ENCODE measurements around the gene SLC22A23. TPM values are rescaled to one million over a fixed set of nuclear protein-coding genes. Genes with fewer than 3 reads are reported as not detected.

SLC22A23 gene
- total and polyA plus RNA-seq, 5 donors from 2014 or later = 0.24 to 6.3 (median 0.71) TPM

GRCh38 chr6:3483675-3484074 is 26.8 kb upstream of the SLC22A23 start:
- no peak overlapping the region for H3K27ac Mint-ChIP-seq
- H3K4me1 Mint-ChIP-seq = no peaks in the 10 kb centered on the region
- DNase-seq (no peak), ATAC-seq (ENCODE audit: low read depth in 2 of 2) (no peak)
- Histone ChIP-seq H3K36me3 (ENCODE audit: control insufficient read depth, insufficient read depth, low read length) (no peaks in the 10 kb centered on the region), H3K27me3 (ENCODE audit: control insufficient read depth, insufficient read depth, low read length) (peaks cover 2% of the 10 kb centered on the region), H3K27ac (ENCODE audit: insufficient read depth, low read length, poor library complexity, severe bottlenecking) (no peak overlapping the region), H3K9me3 (ENCODE audit: control insufficient read depth in 2 of 2, low read length in 2 of 2) (peaks cover 0 to 5% of the 10 kb centered on the region in 2 experiments), H3K4me3 (ENCODE audit: low read depth, low read length) (no peak overlapping the region), H3K4me1 (ENCODE audit: control insufficient read depth, insufficient read depth, low read length, poor library complexity, severe bottlenecking) (no peaks in the 10 kb centered on the region)
- H3K27me3 Mint-ChIP-seq = peaks cover 11% of the 10 kb centered on the region
- H3K4me3 Mint-ChIP-seq = no peak overlapping the region
- H3K9me3 Mint-ChIP-seq = peaks cover 3 to 14% (median 5%) of the 10 kb centered on the region in 7 donors
- no peaks in the 10 kb centered on the region for H3K36me3 Mint-ChIP-seq

GRCh38 chr6:3482869-3483268 is 26.0 kb upstream of the SLC22A23 start:
- H3K4me1 ChIP-seq (ENCODE audit: control insufficient read depth, insufficient read depth, low read length, poor library complexity, severe bottlenecking) = no peaks in the 10 kb centered on the region
- no peak for ATAC-seq (ENCODE audit: low read depth in 2 of 2)
- Mint-ChIP-seq H3K27ac (no peak overlapping the region), H3K36me3 (no peaks in the 10 kb centered on the region), H3K4me3 (no peak overlapping the region), H3K9me3 (peaks cover 3 to 14% (median 5%) of the 10 kb centered on the region in 7 donors), H3K4me1 (no peaks in the 10 kb centered on the region), H3K27me3 (peaks cover 14% of the 10 kb centered on the region)
- peaks cover 2% of the 10 kb centered on the region for H3K27me3 ChIP-seq (ENCODE audit: control insufficient read depth, insufficient read depth, low read length)
- H3K9me3 ChIP-seq (ENCODE audit: control insufficient read depth in 2 of 2, low read length in 2 of 2) = peaks cover 0 to 5% of the 10 kb centered on the region in 2 experiments
- DNase-seq = no peak
- no peak overlapping the region for H3K27ac ChIP-seq (ENCODE audit: insufficient read depth, low read length, poor library complexity, severe bottlenecking)
- H3K4me3 ChIP-seq (ENCODE audit: low read depth, low read length) = no peak overlapping the region
- H3K36me3 ChIP-seq (ENCODE audit: control insufficient read depth, insufficient read depth, low read length) = no peaks in the 10 kb centered on the region

GRCh38 chr6:3481640-3482039 is 24.8 kb upstream of the SLC22A23 start:
- peaks cover 0 to 5% of the 10 kb centered on the region in 2 experiments for H3K9me3 ChIP-seq (ENCODE audit: control insufficient read depth in 2 of 2, low read length in 2 of 2)
- no peaks in the 10 kb centered on the region for H3K4me1 ChIP-seq (ENCODE audit: control insufficient read depth, insufficient read depth, low read length, poor library complexity, severe bottlenecking)
- H3K27ac Mint-ChIP-seq = no peak overlapping the region
- no peaks in the 10 kb centered on the region for H3K4me1 Mint-ChIP-seq
- ATAC-seq (ENCODE audit: low read depth in 2 of 2) (no peak), DNase-seq (no peak)
- H3K4me3 ChIP-seq (ENCODE audit: low read depth, low read length) = no peak overlapping the region
- no peak overlapping the region for H3K4me3 Mint-ChIP-seq
- H3K27ac ChIP-seq (ENCODE audit: insufficient read depth, low read length, poor library complexity, severe bottlenecking) = no peak overlapping the region
- peaks cover 2% of the 10 kb centered on the region for H3K27me3 ChIP-seq (ENCODE audit: control insufficient read depth, insufficient read depth, low read length)
- no peaks in the 10 kb centered on the region for H3K36me3 ChIP-seq (ENCODE audit: control insufficient read depth, insufficient read depth, low read length)
- peaks cover 3 to 14% (median 5%) of the 10 kb centered on the region in 7 donors for H3K9me3 Mint-ChIP-seq
- peaks cover 21% of the 10 kb centered on the region for H3K27me3 Mint-ChIP-seq
- H3K36me3 Mint-ChIP-seq = no peaks in the 10 kb centered on the region

GRCh38 chr6:3480009-3480408 is 23.2 kb upstream of the SLC22A23 start:
- DNase-seq (no peak), ATAC-seq (ENCODE audit: low read depth in 2 of 2) (no peak)
- H3K27me3 ChIP-seq (ENCODE audit: control insufficient read depth, insufficient read depth, low read length) = no peaks in the 10 kb centered on the region
- Mint-ChIP-seq H3K36me3 (no peaks in the 10 kb centered on the region), H3K27ac (no peak overlapping the region), H3K9me3 (peaks cover 3 to 14% (median 5%) of the 10 kb centered on the region in 7 donors), H3K4me3 (no peak overlapping the region), H3K27me3 (peaks cover 21% of the 10 kb centered on the region), H3K4me1 (no peaks in the 10 kb centered on the region)
- H3K4me3 ChIP-seq (ENCODE audit: low read depth, low read length) = no peak overlapping the region
- peaks cover 0 to 5% of the 10 kb centered on the region in 2 experiments for H3K9me3 ChIP-seq (ENCODE audit: control insufficient read depth in 2 of 2, low read length in 2 of 2)
- no peaks in the 10 kb centered on the region for H3K4me1 ChIP-seq (ENCODE audit: control insufficient read depth, insufficient read depth, low read length, poor library complexity, severe bottlenecking)
- H3K36me3 ChIP-seq (ENCODE audit: control insufficient read depth, insufficient read depth, low read length) = no peaks in the 10 kb centered on the region
- no peak overlapping the region for H3K27ac ChIP-seq (ENCODE audit: insufficient read depth, low read length, poor library complexity, severe bottlenecking)

- Histone ChIP-seq H3K27me3 (ENCODE audit: control insufficient read depth, insufficient read depth, low read length) (no peaks in the 10 kb centered on the region), H3K27ac (ENCODE audit: insufficient read depth, low read length, poor library complexity, severe bottlenecking) (no peak overlapping the region), H3K4me1 (ENCODE audit: control insufficient read depth, insufficient read depth, low read length, poor library complexity, severe bottlenecking) (no peaks in the 10 kb centered on the region), H3K9me3 (ENCODE audit: control insufficient read depth in 2 of 2, low read length in 2 of 2) (no peaks in the 10 kb centered on the region), H3K4me3 (ENCODE audit: low read depth, low read length) (no peak overlapping the region), H3K36me3 (ENCODE audit: control insufficient read depth, insufficient read depth, low read length) (no peaks in the 10 kb centered on the region)
- DNase-seq (no peak), ATAC-seq (ENCODE audit: low read depth in 2 of 2) (no peak)
- Mint-ChIP-seq H3K4me1 (no peaks in the 10 kb centered on the region), H3K27me3 (peaks cover 14% of the 10 kb centered on the region), H3K4me3 (no peak overlapping the region), H3K36me3 (no peaks in the 10 kb centered on the region), H3K27ac (no peak overlapping the region), H3K9me3 (no peaks in the 10 kb centered on the region)
These were observed 16.9 kb upstream of the SLC22A23 start for GRCh38 chr6:3473773-3474172.

GRCh38 chr6:3471711-3472110 is 14.9 kb upstream of the SLC22A23 start:
- Histone ChIP-seq H3K27ac (ENCODE audit: insufficient read depth, low read length, poor library complexity, severe bottlenecking) (no peak overlapping the region), H3K9me3 (ENCODE audit: control insufficient read depth in 2 of 2, low read length in 2 of 2) (no peaks in the 10 kb centered on the region), H3K27me3 (ENCODE audit: control insufficient read depth, insufficient read depth, low read length) (no peaks in the 10 kb centered on the region), H3K4me1 (ENCODE audit: control insufficient read depth, insufficient read depth, low read length, poor library complexity, severe bottlenecking) (no peaks in the 10 kb centered on the region), H3K36me3 (ENCODE audit: control insufficient read depth, insufficient read depth, low read length) (no peaks in the 10 kb centered on the region), H3K4me3 (ENCODE audit: low read depth, low read length) (no peak overlapping the region)
- Mint-ChIP-seq H3K27ac (no peak overlapping the region), H3K4me3 (no peak overlapping the region), H3K27me3 (peaks cover 4% of the 10 kb centered on the region), H3K4me1 (no peaks in the 10 kb centered on the region), H3K9me3 (no peaks in the 10 kb centered on the region), H3K36me3 (no peaks in the 10 kb centered on the region)
- ATAC-seq (ENCODE audit: low read depth in 2 of 2) (no peak), DNase-seq (no peak)

- Histone ChIP-seq H3K4me3 (ENCODE audit: low read depth, low read length) (no peak overlapping the region), H3K9me3 (ENCODE audit: control insufficient read depth in 2 of 2, low read length in 2 of 2) (no peaks in the 10 kb centered on the region), H3K4me1 (ENCODE audit: control insufficient read depth, insufficient read depth, low read length, poor library complexity, severe bottlenecking) (no peaks in the 10 kb centered on the region), H3K27ac (ENCODE audit: insufficient read depth, low read length, poor library complexity, severe bottlenecking) (no peak overlapping the region), H3K36me3 (ENCODE audit: control insufficient read depth, insufficient read depth, low read length) (no peaks in the 10 kb centered on the region), H3K27me3 (ENCODE audit: control insufficient read depth, insufficient read depth, low read length) (no peaks in the 10 kb centered on the region)
- Mint-ChIP-seq H3K4me1 (no peaks in the 10 kb centered on the region), H3K9me3 (no peaks in the 10 kb centered on the region), H3K4me3 (no peak overlapping the region), H3K27me3 (peaks cover 4% of the 10 kb centered on the region), H3K27ac (peak overlapping the region in 1 of 3 donors; percentile 14), H3K36me3 (no peaks in the 10 kb centered on the region)
- ATAC-seq (ENCODE audit: low read depth in 2 of 2) = no peak
- no peak for DNase-seq
These were observed 14.4 kb upstream of the SLC22A23 start for GRCh38 chr6:3471286-3471685.

GRCh38 chr6:3468585-3468984 is 11.7 kb upstream of the SLC22A23 start:
- Histone ChIP-seq H3K9me3 (ENCODE audit: control insufficient read depth in 2 of 2, low read length in 2 of 2) (no peaks in the 10 kb centered on the region), H3K27ac (ENCODE audit: insufficient read depth, low read length, poor library complexity, severe bottlenecking) (no peak overlapping the region), H3K27me3 (ENCODE audit: control insufficient read depth, insufficient read depth, low read length) (no peaks in the 10 kb centered on the region), H3K4me3 (ENCODE audit: low read depth, low read length) (no peak overlapping the region), H3K4me1 (ENCODE audit: control insufficient read depth, insufficient read depth, low read length, poor library complexity, severe bottlenecking) (no peaks in the 10 kb centered on the region), H3K36me3 (ENCODE audit: control insufficient read depth, insufficient read depth, low read length) (no peaks in the 10 kb centered on the region)
- no peak overlapping the region for H3K4me3 Mint-ChIP-seq
- no peaks in the 10 kb centered on the region for H3K9me3 Mint-ChIP-seq
- H3K36me3 Mint-ChIP-seq = no peaks in the 10 kb centered on the region
- H3K4me1 Mint-ChIP-seq = no peaks in the 10 kb centered on the region
- no peaks in the 10 kb centered on the region for H3K27me3 Mint-ChIP-seq
- no peak for ATAC-seq (ENCODE audit: low read depth in 2 of 2)
- H3K27ac Mint-ChIP-seq = no peak overlapping the region
- DNase-seq = no peak
